GM18907 (cell line): ENCODE results near the gene NEK11.

Source experiments
- ATAC-seq: cut with Tn5 transposase; IDR thresholded peaks from one replicate; pipeline ENCODE4 v1.9.1; 2021; ENCODE audit warnings: mild to moderate bottlenecking, moderate library complexity; ENCODE audit not compliant: unreplicated experiment

Gene NEK11

DNA sequence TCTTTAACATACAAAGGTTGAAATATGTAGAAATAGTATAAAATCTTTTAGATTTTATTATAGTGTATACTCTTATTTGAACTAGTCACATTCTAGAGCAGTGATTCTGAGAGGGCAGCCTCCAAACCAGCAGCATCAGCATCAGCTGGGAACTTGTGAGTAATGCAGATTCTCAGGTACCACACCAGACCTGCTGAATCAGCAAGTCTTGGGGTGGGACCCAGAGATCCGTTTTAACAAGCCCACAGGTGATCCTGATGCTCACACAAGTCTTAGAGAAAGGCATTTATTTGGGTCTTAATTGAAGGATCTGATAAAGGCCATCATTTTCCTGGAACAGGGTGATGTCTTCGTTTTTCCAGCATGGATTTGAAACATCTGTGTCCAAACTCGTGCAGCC is 195.9 kb downstream of the NEK11 start:
- no peak for ATAC-seq

DNA sequence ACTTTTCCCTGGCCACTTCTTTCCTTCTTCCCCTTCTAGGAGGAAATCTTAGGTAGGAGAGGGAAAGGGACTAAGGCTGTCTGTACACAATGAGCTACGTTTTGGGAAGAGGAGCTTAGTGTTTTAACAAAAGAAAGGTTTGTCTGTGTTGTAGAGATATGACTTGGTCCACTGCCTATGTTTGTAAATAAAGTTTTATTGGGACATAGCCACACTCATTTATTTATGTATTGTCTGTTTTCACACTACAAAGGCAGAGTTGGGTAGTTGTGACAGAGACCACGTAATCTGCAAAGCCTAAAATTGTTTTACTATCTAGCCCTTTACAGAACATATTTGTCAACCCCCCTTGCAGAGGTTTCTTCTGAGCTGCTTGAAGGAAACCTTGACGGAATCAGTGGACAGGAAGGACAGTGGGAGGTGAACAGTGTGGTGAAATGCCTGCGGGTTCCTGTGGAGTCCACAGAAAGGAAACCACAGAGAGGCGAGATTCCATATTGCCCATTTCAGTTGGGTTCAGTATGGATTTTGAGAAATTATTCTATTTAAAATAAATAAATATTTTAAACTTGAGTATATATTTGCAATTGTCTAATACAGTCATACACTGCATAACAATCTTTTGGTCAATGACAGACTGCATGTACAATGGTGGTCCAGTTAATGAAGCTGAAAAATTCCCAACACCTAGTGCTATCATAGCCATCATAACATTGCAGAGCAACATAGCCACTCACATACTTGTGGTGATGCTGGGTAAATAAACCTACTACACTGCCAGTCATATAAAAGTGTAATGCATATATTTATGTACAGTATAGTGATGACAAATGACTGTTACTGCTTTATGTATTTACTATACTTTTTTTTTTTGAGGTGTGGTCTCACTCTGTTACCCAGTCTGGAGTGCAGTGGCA is 197.0 kb downstream of the NEK11 start:
- no peak for ATAC-seq

DNA sequence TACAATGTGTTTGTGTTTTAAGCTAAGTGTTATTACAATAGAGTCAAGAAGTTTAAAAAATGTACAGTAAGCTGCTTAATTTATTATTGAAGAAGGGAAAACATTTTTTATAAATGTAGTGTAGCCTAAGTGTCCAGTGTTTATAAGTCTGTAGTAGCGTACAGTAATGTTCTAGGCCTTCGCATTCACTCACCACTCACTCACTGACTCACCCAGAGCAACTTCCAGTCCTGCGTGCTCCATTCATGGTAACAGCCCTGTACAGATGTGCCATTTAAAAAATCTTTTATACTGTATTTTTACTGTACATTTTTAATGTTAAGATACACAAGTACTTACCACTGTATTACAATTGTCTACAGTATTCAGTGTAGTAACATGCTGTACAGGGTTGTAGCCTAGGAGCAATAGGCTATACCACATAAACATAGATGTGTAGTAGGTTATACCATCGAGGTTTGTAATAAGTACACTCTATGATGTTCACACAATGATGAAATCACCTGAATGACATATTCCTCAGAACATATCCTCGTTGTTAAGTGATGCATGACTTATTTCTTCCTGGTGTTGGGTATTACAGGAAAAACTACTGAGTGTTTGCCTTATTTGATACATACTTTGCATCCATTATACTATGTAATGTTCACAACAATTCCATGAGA is 198.3 kb downstream of the NEK11 start:
- no peak for ATAC-seq

DNA sequence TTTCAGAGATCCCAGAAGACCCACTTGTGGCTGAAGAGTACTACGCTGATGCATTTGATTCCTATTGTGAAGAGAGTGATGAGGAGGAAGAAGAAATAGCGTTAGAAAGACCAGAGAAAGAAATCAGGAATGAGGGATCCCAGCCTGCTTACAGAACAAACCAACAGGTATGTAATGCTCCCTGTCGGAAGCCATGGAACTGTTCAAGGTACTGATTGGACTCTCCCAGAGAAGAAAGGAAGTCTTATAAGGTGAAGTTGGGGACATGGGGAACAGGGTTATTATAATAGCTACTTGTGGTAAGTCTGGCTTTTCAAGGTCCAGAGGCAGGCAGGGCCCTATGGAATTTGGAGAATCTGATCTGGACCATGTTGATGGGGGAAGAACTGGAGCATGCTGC is 201.8 kb downstream of the NEK11 start:
- ATAC-seq, result no peak

DNA sequence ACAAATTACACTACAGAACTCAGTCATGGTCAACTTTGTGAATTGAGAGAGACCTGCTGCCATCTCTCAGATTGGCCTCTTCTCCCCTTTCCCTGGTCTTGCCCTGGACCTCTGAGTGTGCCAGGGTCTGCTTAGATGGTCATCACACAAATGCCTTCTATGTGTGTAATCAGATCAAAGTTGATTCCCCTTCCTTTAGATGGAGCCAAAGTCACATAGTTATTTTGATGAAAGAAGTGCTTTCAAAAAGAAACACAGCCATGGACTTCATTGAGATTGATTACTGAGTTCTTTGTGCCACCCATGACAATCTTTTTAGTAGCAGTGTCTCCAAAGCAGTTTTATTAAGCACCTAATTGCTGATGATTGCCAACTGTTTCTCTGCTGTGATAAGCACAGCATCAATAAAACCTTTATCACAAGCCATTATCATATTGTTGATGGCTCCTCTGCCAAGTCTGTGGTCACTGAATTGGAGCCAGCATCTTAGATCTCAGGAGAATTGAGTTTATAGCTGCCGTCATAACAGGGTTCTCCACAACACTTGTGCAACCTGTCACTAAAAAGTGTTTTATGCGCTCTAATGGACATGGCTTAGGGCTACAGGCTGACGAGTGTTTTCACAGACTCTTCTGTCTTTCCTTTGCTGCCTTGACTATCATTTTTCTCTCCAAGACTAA is 205.2 kb downstream of the NEK11 start:
- no peak for ATAC-seq

DNA sequence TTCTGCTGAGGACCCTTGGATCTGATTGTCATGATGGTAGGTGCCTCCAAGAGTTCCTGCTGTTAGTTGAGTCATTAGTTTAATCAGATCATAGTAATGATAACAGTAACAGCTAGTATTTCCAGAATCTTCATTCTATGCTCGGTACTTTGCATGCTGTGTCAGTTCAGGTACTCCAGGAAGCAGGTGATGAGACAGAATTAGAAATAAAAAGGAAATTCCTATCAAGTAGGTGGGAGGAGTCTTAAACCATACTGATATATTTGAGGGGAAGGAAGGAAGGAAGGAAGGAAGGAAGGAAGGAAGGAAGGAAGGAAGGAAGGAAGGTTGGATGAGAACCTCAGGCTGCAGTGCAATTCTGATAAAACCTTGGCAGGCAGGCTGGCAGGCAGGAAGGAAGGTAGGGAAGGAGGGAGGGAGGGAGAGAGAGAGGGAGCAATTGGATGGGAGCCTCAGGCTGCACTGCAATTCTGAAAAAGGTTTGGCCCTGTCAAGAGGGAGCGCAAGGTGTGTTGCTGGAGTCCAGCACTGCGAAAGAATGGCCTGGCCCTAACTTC is 206.1 kb downstream of the NEK11 start:
- no peak for ATAC-seq

DNA sequence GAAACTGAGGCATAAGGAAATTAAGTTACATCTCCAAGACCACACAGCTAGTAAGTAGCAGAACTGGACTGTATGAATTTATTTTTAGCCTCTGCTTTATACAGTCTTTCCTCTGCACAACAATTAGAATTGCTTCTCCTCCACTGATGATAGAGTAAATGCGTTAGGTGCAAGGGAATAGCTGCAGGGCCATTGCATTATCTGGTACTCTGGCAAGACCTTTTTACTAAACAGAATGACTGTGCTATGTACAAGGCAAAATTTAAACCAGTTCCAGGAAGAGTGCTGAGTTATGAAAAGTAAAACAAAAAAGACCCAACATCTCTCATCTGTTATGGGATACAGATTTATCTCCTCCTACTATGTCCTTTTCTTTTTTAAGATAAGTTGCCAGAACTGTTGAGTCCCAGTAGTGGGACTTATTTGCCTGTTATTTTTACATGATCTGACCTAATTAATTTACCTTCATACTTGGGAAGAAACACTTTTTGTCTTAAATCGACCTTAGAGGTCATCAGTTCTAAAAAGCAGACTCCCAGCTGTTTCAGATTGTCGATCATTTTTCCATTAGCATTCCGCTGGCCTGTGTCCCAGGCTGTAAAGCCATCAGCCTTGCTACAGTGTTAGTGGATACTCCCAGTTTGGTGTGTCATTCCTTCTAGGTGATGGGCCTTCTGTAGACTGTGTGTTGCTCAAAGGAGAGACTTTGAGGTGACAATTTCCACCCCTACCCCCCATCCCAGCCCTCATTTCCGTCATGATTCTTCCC is 207.4 kb downstream of the NEK11 start:
- ATAC-seq, result no peak

DNA sequence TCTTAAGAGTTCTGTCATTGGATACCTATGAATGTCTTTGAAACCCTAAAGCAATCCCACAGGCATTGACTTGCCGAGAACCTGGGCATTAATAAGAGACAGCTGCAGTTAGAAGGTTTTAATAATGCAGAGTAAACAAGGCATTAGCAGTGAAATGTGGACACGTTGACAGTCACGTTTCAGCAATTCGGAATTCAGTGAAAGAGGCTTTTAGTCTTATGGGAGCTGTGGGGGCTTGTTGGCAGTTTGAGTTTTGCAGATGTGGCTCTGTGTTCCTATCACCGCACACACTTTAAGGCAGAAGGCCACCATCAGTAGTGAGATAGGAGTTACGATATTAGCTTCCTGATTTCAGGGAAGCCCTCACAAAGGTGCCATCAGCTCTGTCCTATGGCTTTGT is 209.7 kb downstream of the NEK11 start:
- ATAC-seq, result no peak

DNA sequence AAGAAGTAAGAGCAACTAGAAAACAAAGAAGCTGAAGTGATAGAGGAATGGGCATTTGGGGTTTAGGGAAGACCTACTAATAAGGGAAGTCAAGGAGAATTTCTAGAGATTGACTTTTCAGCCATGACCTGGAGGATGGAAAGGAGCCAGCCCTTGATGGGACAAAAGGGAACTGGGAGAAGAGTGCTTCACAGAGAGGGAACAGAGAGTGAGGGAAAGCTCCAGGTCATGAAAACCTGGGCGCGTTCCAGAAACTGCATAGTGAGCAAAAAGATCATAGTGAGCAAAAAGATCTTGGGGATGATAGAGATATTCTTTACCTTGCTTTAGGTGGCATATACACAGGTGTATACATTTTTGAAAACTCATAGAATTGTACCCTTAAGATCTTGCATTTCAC is 211.8 kb downstream of the NEK11 start:
- ATAC-seq, result no peak

DNA sequence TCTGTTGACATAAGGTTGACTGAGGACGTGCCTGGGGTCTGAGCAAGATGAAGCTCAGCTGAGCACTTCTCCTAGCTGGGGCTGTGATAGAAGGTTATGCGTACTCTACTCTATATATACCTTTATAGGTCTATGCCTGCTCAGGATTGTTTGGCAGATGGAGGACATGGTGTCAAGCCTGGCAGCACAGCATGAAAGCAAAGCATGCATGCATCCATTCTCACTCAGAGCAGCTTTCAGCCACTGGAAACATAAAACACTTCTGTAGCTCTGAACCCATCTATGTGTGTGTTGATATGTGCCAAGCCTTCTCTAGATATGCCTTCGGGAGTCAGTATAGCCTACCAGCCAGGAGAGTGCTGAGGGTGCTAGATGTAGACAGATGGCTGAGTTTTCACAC is 212.6 kb downstream of the NEK11 start:
- no peak for ATAC-seq

DNA sequence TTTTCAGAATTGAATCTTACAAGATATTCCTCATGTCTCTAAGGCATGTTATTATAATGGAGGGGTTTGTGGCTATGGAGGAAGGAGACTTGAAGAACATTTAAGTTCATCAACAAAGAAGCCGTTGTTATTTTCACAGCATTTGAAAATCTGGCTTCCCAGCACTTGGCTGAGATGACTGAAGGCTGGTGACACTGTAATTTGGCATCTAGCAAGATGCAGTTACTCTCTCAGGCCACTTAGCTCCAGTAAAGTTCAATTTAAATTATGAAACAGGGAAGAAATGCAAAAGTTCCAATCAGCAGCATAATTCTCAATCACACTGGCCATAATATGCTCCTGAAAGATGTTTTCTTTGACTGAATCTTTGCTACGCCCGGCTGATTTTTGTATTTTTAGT is 215.5 kb downstream of the NEK11 start:
- ATAC-seq, result no peak

DNA sequence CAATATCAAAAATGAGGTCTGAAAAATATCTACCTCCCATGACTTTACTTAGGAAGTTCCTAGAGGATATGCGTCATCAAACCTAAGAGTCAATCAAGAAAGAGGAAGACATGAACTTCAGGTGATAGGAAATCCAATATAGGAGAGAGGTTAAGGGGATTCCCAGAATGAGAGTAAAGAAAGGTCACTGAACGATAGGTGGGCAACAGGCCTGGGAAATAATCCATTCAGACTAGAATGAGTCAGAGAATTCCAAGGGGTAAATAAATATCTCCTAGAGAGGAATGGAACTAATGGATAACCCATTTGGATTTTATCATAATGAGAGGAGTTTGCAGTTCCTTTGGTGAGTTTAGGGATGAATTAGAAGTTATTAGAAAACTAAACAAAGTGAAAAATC is 223.8 kb downstream of the NEK11 start:
- no peak for ATAC-seq

DNA sequence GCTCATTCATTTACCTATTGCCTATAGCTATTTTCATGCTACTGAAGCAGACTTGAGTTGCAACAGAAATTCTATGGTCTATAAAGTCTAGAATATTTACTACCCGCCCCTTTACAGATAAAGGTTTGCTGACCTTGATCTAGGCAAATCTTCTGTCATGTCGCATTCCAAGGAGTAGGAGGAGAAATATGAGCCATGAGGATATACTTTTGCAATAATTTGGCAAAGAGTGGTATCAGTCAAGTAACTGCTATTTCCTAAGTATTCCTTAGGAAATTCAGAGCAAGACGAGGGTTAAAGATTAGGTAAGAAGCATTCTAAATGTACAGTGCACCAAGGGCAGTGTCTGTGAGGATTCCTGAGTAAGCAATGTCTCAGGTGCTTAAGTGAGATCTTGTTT is 233.8 kb downstream of the NEK11 start:
- ATAC-seq, result no peak

DNA sequence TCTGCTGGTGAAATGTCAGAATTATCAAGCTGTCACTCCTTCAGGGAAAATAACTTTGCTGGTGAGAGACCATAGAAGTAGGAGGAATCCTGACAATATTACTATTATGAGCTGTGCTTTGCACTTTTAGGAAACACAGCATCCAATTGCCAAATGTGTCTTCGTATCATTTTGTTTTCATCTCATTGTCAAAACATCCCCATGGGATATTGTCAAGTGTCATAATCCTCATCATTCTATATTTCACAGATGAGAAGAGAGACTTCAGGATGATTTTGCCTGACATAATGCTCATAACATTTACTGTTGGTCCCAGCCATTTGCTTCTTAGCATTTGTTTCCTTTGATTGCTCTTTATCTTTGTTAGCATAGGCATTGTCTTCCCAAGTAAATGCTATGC is 234.4 kb downstream of the NEK11 start:
- ATAC-seq, result no peak

DNA sequence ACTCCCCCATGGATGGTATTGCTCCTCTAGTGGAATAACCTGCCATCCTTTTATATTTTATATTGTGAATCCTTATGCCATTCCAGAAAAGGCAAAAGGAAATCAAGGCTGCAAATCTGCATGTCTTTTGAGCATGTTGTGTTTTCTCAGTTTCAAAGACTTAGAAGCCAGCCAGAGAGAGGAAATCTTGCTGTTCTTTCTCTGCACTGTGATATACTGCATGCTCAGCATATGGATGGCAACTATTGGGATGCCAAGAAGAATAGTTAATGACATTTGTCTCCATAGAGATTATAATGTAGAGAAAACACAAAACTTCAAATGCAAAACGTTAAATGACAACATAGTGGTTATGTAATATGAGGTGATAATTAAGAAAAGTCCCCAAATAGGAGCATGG is 248.9 kb downstream of the NEK11 start:
- ATAC-seq, result no peak

DNA sequence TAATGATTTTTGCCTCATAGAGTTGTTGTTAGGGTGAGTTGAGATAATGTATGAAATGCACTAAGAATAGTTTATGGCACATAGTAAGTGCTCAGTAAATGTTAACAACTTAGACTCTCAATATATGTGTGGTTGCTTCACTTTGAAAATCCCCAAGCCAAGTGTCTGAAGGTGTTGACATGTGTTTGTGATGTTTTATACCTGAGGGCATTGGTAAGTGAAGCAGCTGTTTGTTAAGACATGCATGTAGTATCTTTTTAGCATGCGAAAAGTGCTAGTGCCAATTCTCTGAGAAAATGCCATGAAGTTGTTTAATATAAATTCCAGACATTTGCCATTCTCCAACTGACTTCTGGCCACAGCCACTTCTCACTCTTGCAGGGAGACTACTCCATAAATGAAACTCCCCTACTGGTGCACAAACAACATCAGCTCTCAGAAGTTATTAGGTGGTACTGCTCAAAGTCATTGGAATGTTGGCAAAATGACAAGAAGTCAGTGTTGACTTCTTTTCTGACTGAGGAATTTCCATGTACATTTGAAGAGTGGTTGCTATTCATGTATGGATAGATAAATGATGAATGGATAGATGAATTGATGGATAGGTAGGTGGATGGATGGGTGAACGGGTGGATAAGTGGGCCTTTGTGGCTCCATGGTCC is 251.3 kb downstream of the NEK11 start:
- no peak for ATAC-seq

DNA sequence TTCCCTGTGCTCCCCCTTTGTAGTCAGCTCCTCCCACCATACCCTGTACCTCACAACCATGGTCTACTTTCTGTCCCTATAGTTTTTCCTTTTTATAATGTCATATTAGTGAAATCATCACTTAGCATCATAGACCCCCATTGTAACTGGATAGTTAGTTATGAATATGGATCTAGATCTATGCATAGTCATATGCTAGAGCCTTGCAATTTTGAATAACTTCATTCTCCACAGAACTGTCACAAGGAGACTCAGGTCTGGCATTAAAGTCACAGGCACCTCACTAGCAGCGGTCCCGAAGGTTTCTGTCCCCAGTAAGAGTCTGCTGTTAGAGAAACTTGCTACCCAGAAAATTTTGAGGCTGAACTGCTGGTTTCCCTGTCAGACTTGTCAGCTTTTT is 252.9 kb downstream of the NEK11 start:
- no peak for ATAC-seq

DNA sequence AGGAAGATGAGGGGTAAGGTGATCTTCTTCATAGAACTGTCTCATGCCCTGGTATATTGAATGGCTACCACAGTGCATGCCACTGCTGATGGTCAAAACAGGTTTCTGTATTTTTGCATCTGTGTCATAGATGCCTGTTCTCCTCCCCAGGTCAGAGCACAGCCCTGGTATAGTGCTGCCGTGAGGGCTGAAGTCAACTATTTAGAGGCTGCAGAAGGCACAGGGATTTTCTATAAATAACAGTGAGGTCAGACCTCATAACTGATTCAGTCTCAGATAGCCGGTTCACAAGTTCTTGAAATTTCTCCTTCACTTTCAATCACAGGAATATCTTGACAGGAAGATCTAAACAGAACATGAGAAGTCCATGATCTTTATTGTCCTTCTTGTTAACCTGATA is 255.7 kb downstream of the NEK11 start:
- ATAC-seq, result no peak

DNA sequence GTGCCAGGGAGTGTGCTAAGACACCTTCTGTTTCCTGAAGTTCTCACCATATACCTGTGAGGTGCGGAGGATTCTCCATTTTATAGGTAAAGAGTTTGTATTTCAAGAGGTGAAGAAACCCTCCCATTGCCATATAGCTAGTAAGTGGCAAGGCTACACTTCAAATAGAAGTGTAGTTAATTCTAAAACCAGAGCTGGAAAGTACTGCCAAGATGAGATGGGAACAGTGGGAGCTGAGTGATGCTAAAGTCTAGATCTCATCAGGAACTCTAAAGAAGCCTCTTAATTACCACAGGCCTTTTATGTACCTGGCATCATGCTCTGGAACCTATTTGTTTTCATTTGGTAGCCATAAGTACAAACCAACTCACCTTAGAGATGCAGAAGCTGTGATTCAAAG is 256.3 kb downstream of the NEK11 start:
- no peak for ATAC-seq

DNA sequence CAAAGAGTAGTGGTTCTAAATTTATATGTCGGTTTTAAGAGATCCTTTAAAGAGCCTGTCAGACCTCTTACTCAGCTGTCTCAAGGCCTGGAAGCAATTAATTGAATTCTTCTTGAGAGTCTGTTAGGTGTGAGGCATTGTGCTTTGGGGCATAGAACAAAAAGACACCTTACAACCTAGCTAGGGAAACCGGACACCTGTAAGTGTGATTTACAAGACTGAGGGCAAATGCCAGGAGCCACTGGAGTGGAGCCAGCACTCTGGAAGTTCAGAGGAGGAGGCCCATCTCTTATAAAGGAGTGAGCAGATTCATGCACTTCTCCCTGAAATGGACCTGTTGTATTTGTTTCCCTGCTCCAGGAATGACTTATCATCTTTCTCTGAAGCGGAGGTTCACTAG is 257.2 kb downstream of the NEK11 start:
- no peak for ATAC-seq
